Suprapubic skin (tissue), 3 donors: ENCODE results near the gene EXOC6.

Experiments used
- EP300 ChIP-seq: sonication (generic); formaldehyde crosslinking; IDR thresholded peaks from one replicate; pipeline ENCODE4 v1.6.1; 2017; ENCODE audit warnings: antibody characterized with exemption
- TF ChIP-seq, protein P1 (sequence below), 2 donors: fragments of 200-600 bp in 1 of 2; fragments of 450-650 bp in 1 of 2; sonication (generic) in 1 of 2; IDR thresholded peaks; one replicate each; pipeline ENCODE4 v1.5.1; 2016 to 2019; ENCODE audit warnings: antibody characterized with exemption in 2 of 2, mild to moderate bottlenecking in 1 of 2, moderate library complexity in 1 of 2

DNA sequence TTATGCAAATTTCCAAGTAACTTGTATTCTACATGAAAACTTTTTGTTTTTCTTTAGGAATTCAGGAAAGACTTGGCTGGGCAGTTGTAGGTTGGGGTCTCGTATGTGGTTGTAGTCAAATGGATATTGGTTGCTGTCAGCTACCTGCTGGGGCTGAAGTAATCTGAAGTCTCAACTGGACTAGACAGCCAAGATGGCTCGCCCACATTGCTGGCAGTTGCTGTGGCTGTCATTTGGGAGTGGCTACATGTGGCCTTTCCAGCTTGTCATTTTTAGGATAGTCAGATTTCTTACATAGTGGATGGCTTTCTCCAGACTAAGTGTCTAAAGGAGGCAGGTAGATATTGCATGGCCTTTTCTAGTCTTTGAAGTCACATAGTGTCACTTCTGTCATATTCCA, 32.6 kb downstream of the EXOC6 start:
- TF ChIP-seq, protein P1, sequence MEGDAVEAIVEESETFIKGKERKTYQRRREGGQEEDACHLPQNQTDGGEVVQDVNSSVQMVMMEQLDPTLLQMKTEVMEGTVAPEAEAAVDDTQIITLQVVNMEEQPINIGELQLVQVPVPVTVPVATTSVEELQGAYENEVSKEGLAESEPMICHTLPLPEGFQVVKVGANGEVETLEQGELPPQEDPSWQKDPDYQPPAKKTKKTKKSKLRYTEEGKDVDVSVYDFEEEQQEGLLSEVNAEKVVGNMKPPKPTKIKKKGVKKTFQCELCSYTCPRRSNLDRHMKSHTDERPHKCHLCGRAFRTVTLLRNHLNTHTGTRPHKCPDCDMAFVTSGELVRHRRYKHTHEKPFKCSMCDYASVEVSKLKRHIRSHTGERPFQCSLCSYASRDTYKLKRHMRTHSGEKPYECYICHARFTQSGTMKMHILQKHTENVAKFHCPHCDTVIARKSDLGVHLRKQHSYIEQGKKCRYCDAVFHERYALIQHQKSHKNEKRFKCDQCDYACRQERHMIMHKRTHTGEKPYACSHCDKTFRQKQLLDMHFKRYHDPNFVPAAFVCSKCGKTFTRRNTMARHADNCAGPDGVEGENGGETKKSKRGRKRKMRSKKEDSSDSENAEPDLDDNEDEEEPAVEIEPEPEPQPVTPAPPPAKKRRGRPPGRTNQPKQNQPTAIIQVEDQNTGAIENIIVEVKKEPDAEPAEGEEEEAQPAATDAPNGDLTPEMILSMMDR (IDR thresholded peaks at IDR 0.05): no peak
- no peak for TF ChIP-seq EP300
